ENCODE measurements around the gene NCKAP5.
"Not testable (repeated sequence)": the region's sequence is repeated elsewhere in the genome, so short reads cannot be mapped to it uniquely, and the experiment has no call there.

The NCKAP5 gene

DNA sequence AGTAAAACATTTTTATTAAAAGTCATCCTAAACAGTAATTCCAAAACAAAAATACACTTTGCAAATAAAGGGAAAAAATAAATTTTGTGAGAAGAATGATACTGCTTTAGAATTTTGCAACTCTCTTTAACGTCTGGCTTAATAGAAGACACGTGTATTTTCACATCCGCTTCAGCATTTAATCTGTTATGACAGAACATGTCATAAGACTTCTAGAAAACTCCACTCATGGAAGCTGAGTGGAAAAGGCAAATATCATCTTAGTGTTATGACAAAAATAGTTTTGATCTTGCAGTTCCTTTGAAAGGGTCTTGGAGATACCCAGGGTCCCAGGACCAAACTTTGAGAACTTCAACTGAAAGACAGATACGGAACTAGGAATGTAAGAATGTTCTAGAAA is 350.1 kb downstream of the NCKAP5 start:
- no peak overlapping the region for H3K27ac ChIP-seq (ENCODE audit: low read depth, low read length)
- no peak overlapping the region for H3K4me3 ChIP-seq (ENCODE audit: low read depth in 1 of 2, low read length in 2 of 2)
- no peak overlapping the region for H3K9ac ChIP-seq (ENCODE audit: low read depth in 1 of 2, low read length in 2 of 2)
- no peaks in the 10 kb centered on the region for H3K36me3 ChIP-seq (ENCODE audit: control insufficient read depth in 1 of 2, insufficient read depth in 2 of 2, low read length in 2 of 2)
- H3K27me3 ChIP-seq (ENCODE audit: control insufficient read depth in 1 of 2, insufficient read depth in 2 of 2, low read length in 2 of 2), result no peaks in the 10 kb centered on the region
- no peaks in the 10 kb centered on the region for H3K9me3 ChIP-seq (ENCODE audit: control insufficient read depth in 1 of 2, low read length in 2 of 2)
- H3K4me1 ChIP-seq (ENCODE audit: control insufficient read depth in 1 of 2, insufficient read depth in 2 of 2, low read length in 2 of 2), result no peaks in the 10 kb centered on the region

DNA sequence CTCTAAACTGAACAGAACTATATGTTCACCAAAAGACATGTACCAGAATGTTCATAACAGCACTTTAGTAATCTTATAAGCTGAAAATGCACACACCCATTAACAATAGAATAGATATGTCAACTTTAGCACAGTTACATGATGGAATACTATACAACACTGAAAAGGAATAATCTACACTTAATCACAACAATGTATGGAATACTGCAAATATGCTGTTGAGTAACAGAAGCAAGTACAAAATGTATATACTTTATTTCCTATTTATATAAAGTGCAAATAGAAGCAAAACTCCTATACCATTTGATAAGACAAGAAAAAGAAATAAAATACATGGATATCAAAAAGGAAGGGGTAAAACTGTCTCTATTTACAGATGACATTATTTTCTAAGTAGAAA is 352.8 kb downstream of the NCKAP5 start:
- Histone ChIP-seq H3K9me3 (ENCODE audit: control insufficient read depth in 1 of 2, low read length in 2 of 2) (no peaks in the 10 kb centered on the region), H3K27ac (ENCODE audit: low read depth, low read length) (no peak overlapping the region), H3K4me1 (ENCODE audit: control insufficient read depth in 1 of 2, insufficient read depth in 2 of 2, low read length in 2 of 2) (no peaks in the 10 kb centered on the region), H3K27me3 (ENCODE audit: control insufficient read depth in 1 of 2, insufficient read depth in 2 of 2, low read length in 2 of 2) (no peaks in the 10 kb centered on the region), H3K4me3 (ENCODE audit: low read depth in 1 of 2, low read length in 2 of 2) (no peak overlapping the region), H3K9ac (ENCODE audit: low read depth in 1 of 2, low read length in 2 of 2) (no peak overlapping the region), H3K36me3 (ENCODE audit: control insufficient read depth in 1 of 2, insufficient read depth in 2 of 2, low read length in 2 of 2) (no peaks in the 10 kb centered on the region)

DNA sequence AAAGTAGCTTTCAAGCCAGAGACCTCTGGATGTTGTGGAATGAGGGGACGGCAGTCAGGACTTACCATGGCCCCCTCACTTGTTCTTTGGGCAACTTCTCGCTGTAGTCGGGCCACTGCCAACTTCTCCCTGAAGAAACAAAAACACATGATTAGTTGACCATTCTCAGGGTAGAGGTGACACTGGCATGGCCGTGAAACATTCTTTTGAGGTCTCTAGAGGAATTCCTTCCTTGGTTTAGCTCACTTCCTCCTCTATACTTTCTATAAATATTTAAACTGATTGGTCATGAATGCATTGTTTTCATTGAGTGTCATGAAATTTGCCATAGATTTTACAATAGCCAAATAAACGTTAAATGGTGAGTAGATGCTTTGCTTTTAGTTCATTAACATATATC is 354.6 kb downstream of the NCKAP5 start:
- H3K27me3 ChIP-seq (ENCODE audit: control insufficient read depth in 1 of 2, insufficient read depth in 2 of 2, low read length in 2 of 2), result no peaks in the 10 kb centered on the region
- H3K9ac ChIP-seq (ENCODE audit: low read depth in 1 of 2, low read length in 2 of 2), result no peak overlapping the region
- H3K36me3 ChIP-seq (ENCODE audit: control insufficient read depth in 1 of 2, insufficient read depth in 2 of 2, low read length in 2 of 2), result no peaks in the 10 kb centered on the region
- no peak overlapping the region for H3K27ac ChIP-seq (ENCODE audit: low read depth, low read length)
- H3K9me3 ChIP-seq (ENCODE audit: control insufficient read depth in 1 of 2, low read length in 2 of 2), result no peaks in the 10 kb centered on the region
- no peak overlapping the region for H3K4me3 ChIP-seq (ENCODE audit: low read depth in 1 of 2, low read length in 2 of 2)
- no peaks in the 10 kb centered on the region for H3K4me1 ChIP-seq (ENCODE audit: control insufficient read depth in 1 of 2, insufficient read depth in 2 of 2, low read length in 2 of 2)

DNA sequence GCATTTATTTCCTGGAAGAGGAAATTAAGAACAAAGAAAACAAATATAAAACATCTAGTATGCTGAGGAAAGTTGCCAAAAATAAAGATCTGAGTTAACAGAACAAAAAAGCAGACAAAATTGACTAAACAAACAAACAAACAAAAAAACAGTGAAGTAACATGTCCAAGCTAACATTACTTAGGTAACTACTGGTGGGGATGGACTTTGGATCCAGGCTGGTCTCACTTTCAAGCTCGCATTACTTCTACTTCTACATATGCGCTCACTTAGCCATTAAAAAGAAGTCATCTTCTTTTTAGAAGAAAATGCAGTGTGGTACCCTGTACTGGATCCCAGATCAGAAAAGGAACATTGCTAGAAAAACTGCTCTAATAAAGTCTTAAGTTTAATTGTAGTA is 358.9 kb downstream of the NCKAP5 start:
- peaks cover 0 to 3% of the 10 kb centered on the region in 2 donors for H3K9me3 ChIP-seq (ENCODE audit: control insufficient read depth in 1 of 2, low read length in 2 of 2)
- H3K4me3 ChIP-seq (ENCODE audit: low read depth in 1 of 2, low read length in 2 of 2), result no peak overlapping the region
- H3K9ac ChIP-seq (ENCODE audit: low read depth in 1 of 2, low read length in 2 of 2), result no peak overlapping the region
- no peaks in the 10 kb centered on the region for H3K27me3 ChIP-seq (ENCODE audit: control insufficient read depth in 1 of 2, insufficient read depth in 2 of 2, low read length in 2 of 2)
- H3K4me1 ChIP-seq (ENCODE audit: control insufficient read depth in 1 of 2, insufficient read depth in 2 of 2, low read length in 2 of 2), result no peaks in the 10 kb centered on the region
- no peaks in the 10 kb centered on the region for H3K36me3 ChIP-seq (ENCODE audit: control insufficient read depth in 1 of 2, insufficient read depth in 2 of 2, low read length in 2 of 2)
- no peak overlapping the region for H3K27ac ChIP-seq (ENCODE audit: low read depth, low read length)

DNA sequence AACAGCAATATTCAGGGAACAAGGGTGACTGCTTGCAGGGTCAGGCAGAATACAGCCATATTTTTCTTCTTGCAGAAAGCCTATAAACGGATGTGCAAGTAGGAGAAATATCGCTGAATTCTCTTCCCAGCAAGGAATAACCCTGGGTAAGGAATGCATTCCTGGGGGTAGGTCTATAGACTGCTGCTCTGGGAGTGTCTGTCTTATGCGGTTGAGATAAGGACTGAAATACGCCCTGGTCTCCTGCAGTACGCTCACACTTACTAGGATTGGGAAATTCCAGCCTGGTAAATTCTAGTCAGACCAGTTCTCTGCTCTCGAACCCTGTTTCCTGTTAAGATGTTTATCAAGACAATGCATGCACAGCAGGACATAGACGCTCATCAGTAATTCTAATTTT is 361.6 kb downstream of the NCKAP5 start:
- not testable (repeated sequence) for H3K4me1 ChIP-seq (ENCODE audit: control insufficient read depth in 1 of 2, insufficient read depth in 2 of 2, low read length in 2 of 2); H3K36me3 ChIP-seq (ENCODE audit: control insufficient read depth in 1 of 2, insufficient read depth in 2 of 2, low read length in 2 of 2); H3K4me3 ChIP-seq (ENCODE audit: low read depth in 1 of 2, low read length in 2 of 2)

DNA sequence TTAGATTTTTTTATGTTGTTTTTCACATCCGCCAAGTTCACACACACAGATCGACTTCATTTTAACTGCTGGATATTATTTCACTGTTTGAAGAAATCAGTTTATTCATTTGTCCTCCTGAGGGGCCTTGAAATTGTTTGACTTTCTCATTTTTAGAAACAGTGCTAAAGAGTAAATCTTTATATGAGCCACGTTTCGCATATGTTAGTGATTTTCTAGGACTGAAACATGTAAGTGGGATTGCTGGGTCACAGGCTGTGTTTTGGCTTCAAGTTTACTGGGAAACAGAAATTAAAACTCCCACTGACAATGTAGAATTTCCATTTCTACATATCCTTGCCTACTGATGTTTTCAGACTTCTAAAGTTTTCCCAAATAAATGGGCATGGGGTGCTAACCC is 363.8 kb downstream of the NCKAP5 start:
- no peaks in the 10 kb centered on the region for H3K36me3 ChIP-seq (ENCODE audit: control insufficient read depth in 1 of 2, insufficient read depth in 2 of 2, low read length in 2 of 2)
- no peak overlapping the region for H3K4me3 ChIP-seq (ENCODE audit: low read depth in 1 of 2, low read length in 2 of 2)
- H3K9ac ChIP-seq (ENCODE audit: low read depth in 1 of 2, low read length in 2 of 2), result no peak overlapping the region
- no peaks in the 10 kb centered on the region for H3K4me1 ChIP-seq (ENCODE audit: control insufficient read depth in 1 of 2, insufficient read depth in 2 of 2, low read length in 2 of 2)
- H3K27me3 ChIP-seq (ENCODE audit: control insufficient read depth in 1 of 2, insufficient read depth in 2 of 2, low read length in 2 of 2), result no peaks in the 10 kb centered on the region
- no peak overlapping the region for H3K27ac ChIP-seq (ENCODE audit: low read depth, low read length)
- H3K9me3 ChIP-seq (ENCODE audit: control insufficient read depth in 1 of 2, low read length in 2 of 2), result peaks cover 0 to 3% of the 10 kb centered on the region in 2 donors

More for the DNA sequence above, 361.6 kb downstream of the NCKAP5 start:
- H3K27ac ChIP-seq (ENCODE audit: low read depth, low read length); H3K27me3 ChIP-seq (ENCODE audit: control insufficient read depth in 1 of 2, insufficient read depth in 2 of 2, low read length in 2 of 2); H3K9ac ChIP-seq (ENCODE audit: low read depth in 1 of 2, low read length in 2 of 2); H3K9me3 ChIP-seq (ENCODE audit: control insufficient read depth in 1 of 2, low read length in 2 of 2): not testable (repeated sequence)

DNA sequence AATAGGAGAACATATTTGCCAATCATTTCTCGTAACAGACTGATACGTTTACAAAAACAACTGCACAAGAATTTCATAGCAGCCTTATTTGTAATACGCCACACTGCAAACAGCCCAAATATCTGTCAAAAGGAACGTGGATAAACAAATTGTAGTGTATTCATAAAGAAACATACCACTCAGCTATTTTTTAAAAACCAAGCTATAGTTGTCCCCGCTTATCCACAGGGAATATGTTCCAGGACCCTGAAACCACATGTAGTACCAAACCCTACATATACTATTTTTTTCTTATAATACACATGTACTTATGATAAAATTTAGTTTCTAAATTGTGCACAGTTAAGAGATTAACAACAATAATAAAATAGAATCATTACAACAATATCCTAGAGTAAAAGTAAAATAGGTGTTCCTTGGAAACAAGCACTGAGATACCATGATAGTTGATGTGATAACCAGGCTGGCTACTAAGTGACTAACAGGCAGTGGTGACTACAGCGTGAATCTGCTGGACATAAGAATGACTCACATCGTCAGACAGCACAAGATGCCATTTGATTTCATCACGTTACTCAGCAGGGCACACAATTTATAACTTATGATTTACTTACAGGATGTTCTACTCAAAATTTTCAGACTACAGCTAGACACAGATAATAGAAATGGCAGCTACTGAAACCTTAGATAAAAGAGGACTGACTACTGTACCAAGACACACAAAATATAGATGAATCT is 367.4 kb downstream of the NCKAP5 start:
- Histone ChIP-seq H3K4me3 (ENCODE audit: low read depth in 1 of 2, low read length in 2 of 2) (no peak overlapping the region), H3K9me3 (ENCODE audit: control insufficient read depth in 1 of 2, low read length in 2 of 2) (no peaks in the 10 kb centered on the region), H3K9ac (ENCODE audit: low read depth in 1 of 2, low read length in 2 of 2) (no peak overlapping the region), H3K4me1 (ENCODE audit: control insufficient read depth in 1 of 2, insufficient read depth in 2 of 2, low read length in 2 of 2) (no peaks in the 10 kb centered on the region), H3K27me3 (ENCODE audit: control insufficient read depth in 1 of 2, insufficient read depth in 2 of 2, low read length in 2 of 2) (no peaks in the 10 kb centered on the region), H3K36me3 (ENCODE audit: control insufficient read depth in 1 of 2, insufficient read depth in 2 of 2, low read length in 2 of 2) (no peaks in the 10 kb centered on the region), H3K27ac (ENCODE audit: low read depth, low read length) (no peak overlapping the region)

DNA sequence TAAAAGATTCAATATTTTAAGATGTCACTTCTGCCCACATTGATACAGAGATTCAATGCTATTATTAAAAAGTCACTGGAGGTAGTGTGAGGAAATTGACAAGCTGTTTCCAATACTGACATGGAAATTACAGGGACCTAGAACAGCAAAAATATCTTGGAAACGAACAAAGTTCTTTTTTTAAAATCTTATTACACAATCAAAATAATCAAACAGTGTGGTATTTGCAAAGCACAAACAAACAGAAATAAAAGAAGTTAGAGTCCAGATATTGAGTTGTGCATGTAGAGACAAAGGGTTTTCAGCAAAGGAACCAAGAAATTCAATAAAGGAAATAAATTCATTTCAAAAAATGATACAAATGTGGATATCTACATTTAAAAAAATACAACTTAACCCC is 369.6 kb downstream of the NCKAP5 start:
- Histone ChIP-seq H3K27me3 (ENCODE audit: control insufficient read depth in 1 of 2, insufficient read depth in 2 of 2, low read length in 2 of 2) (no peaks in the 10 kb centered on the region), H3K4me1 (ENCODE audit: control insufficient read depth in 1 of 2, insufficient read depth in 2 of 2, low read length in 2 of 2) (no peaks in the 10 kb centered on the region), H3K9me3 (ENCODE audit: control insufficient read depth in 1 of 2, low read length in 2 of 2) (no peaks in the 10 kb centered on the region), H3K36me3 (ENCODE audit: control insufficient read depth in 1 of 2, insufficient read depth in 2 of 2, low read length in 2 of 2) (no peaks in the 10 kb centered on the region), H3K4me3 (ENCODE audit: low read depth in 1 of 2, low read length in 2 of 2) (no peak overlapping the region), H3K9ac (ENCODE audit: low read depth in 1 of 2, low read length in 2 of 2) (no peak overlapping the region), H3K27ac (ENCODE audit: low read depth, low read length) (no peak overlapping the region)

DNA sequence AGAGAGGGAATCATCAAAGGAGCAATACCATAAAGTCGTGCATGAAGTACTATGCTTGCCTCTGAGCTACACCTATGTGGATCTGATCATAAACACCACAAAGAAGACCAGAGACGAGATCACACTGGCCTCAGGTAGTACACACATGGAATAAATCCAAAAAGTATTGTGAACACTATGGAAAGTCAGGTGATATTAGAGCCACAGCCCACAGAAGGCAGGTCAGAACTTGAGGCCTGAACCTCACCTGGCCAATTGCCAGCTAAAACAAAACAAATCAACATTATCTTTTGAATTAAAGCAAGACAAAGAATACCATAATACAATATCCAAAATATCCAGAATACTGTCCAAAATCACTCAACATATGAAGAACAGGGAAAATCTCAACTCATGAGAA is 371.1 kb downstream of the NCKAP5 start:
- Histone ChIP-seq H3K27ac (ENCODE audit: low read depth, low read length) (no peak overlapping the region), H3K36me3 (ENCODE audit: control insufficient read depth in 1 of 2, insufficient read depth in 2 of 2, low read length in 2 of 2) (no peaks in the 10 kb centered on the region), H3K27me3 (ENCODE audit: control insufficient read depth in 1 of 2, insufficient read depth in 2 of 2, low read length in 2 of 2) (no peaks in the 10 kb centered on the region), H3K9ac (ENCODE audit: low read depth in 1 of 2, low read length in 2 of 2) (no peak overlapping the region), H3K4me3 (ENCODE audit: low read depth in 1 of 2, low read length in 2 of 2) (no peak overlapping the region), H3K4me1 (ENCODE audit: control insufficient read depth in 1 of 2, insufficient read depth in 2 of 2, low read length in 2 of 2) (no peaks in the 10 kb centered on the region), H3K9me3 (ENCODE audit: control insufficient read depth in 1 of 2, low read length in 2 of 2) (peaks cover 0 to 6% of the 10 kb centered on the region in 2 donors)

DNA sequence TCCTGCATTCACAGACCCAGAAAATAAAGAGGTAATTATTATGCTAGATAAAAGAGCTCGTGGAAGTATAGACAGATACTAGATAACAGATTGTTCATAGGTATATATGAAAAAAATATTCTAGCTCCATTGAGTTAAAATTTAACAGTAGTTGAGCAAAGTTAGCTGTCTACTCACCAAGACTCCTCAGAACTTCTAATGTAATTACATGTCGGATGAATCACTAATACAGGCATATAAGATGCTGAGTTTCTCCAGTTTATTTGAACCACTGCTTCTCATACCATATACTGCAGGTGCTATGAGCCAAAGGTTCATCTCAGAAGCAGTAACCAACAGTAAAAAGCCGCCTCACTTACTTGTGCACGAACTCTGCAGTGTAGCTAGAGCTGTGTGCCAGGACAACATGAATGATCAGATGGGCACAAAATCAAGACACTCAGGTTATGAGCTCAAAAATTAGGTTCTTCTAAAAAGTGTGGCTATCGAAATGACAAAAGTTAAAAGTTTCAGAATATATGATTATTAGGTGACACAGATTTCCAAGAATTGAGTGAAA is 373.4 kb downstream of the NCKAP5 start:
- H3K4me1 ChIP-seq (ENCODE audit: control insufficient read depth in 1 of 2, insufficient read depth in 2 of 2, low read length in 2 of 2), result no peaks in the 10 kb centered on the region
- no peaks in the 10 kb centered on the region for H3K27me3 ChIP-seq (ENCODE audit: control insufficient read depth in 1 of 2, insufficient read depth in 2 of 2, low read length in 2 of 2)
- H3K4me3 ChIP-seq (ENCODE audit: low read depth in 1 of 2, low read length in 2 of 2), result no peak overlapping the region
- peaks cover 0 to 6% of the 10 kb centered on the region in 2 donors for H3K9me3 ChIP-seq (ENCODE audit: control insufficient read depth in 1 of 2, low read length in 2 of 2)
- no peaks in the 10 kb centered on the region for H3K36me3 ChIP-seq (ENCODE audit: control insufficient read depth in 1 of 2, insufficient read depth in 2 of 2, low read length in 2 of 2)
- no peak overlapping the region for H3K27ac ChIP-seq (ENCODE audit: low read depth, low read length)
- H3K9ac ChIP-seq (ENCODE audit: low read depth in 1 of 2, low read length in 2 of 2), result no peak overlapping the region
